ENCODE data around the gene GALNT10.

Gene GALNT10

DNA sequence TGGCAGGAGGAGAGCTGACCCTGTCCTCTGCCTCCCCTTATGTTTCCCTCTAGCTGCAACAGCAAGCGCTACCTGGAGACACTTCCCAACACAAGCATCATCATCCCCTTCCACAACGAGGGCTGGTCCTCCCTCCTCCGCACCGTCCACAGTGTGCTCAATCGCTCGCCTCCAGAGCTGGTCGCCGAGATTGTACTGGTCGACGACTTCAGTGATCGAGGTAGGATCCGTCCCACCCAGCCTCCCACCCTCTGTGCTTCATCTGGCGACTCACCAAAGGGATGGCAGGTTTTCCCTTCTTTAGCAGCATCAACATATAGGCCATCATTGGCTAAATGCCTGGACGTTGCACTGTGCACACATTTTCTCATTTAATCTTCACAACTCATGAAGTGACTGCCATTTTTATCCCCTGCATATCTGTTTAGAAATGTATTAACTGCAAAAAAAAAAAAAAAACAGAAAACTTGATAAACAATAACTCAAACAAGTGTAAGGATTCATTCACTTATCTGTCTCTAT, 139.0 kb downstream of the GALNT10 start:
- no peak for DNase-seq

DNA sequence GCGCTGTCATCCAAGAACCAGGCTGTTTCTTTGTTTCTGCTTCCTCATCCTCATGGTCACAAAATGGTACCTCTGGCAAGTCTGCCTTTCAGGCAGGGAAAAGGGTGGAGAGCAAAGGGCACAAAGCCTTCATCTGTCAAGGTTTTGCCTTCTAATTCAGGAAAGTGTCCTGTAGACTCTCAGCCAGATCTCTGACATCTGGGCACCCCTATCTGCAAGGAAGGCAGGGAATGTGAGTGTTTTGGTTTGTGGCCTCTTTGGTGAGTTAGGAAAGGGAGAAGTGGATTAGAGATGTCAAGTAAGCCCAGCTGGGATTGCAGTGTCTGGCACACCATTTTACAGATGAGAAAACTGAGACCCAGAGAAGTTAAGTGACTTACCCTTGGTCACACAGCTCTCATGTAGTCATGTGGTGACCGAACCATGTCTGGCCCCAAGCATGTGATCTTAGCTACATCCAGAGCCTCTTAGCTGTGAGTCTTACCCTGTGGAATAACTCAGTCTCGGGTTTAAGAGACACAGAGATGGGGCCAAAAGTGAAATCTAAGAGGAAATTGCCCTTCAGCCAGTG, 139.6 kb downstream of the GALNT10 start:
- no peak for DNase-seq

DNA sequence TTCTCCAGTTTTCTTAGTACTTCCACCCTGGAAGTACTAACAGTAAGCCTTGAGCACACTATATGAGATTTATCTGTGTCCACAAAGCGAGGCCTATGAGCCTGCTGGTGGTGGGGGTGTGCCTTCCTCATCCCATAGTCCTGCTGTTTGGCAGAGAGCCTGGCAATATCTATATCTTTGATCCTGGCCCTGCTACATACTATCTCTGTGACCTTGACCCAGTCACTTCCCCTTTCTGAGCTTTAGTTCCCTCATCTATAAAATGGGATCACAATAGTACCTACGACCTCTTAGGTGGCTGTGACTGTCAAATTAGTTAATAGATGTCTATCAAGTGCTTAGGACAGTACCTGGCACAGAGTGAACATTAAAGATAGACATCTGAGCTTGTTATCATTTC, 140.7 kb downstream of the GALNT10 start:
- no peak for DNase-seq

DNA sequence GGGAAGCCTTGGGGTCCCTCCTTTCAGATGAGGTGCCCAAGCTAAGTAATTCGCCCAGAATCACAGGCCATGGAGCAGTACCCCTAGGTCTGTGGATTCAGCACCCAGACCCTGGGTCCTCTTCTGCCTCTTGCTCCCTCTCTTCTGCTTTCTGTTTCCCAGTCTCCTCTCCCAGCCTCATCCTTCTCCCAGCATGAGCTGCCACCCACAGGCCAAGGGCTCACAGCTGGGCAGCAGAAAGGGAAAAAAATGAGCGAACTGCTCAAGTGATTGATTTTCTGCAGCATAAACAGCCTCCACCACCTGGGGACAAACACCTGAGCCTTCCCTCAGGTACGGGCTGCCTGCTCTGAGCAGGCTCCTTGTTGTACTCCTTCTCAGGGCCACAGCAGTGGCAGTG, 141.4 kb downstream of the GALNT10 start:
- DNase-seq: no peak

DNA sequence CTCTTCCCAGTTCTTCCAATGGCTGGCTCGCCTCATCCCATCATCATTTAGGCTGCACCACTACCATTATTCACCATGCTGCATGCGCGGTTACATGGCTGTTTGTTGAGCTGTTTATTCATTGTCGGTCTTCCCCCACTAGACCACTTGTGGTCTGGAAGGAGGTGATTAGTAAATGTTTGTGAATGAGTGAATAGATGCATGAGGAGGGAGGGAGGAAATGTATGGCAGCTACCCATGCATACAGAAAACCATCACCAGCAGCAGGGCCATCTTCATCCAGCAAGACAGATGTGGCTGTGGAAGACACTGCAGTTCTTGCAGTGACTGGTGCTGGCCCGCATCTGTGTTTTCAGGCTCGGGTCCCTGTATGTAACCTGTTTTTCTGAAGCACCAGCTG, 141.9 kb downstream of the GALNT10 start:
- no peak for DNase-seq

DNA sequence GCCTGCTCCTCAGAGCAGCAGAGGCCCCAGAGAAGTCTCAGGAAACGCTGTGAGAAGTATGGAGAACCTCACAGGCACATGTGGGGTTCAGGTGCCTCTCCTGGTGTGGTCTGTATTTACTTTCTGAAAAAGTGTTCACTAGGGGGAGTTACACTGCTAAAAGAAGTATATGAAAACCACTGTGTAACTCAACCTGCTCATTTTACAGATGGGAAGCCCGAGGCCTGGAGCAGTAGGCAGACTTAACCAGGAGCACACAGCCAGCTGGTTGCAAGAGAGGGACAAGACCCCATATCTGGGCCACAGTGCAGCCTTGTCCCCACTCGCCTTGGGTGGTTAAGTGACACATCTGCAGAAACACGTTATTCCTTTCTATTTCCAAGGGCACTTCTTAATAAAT, 142.5 kb downstream of the GALNT10 start:
- DNase-seq: no peak

DNA sequence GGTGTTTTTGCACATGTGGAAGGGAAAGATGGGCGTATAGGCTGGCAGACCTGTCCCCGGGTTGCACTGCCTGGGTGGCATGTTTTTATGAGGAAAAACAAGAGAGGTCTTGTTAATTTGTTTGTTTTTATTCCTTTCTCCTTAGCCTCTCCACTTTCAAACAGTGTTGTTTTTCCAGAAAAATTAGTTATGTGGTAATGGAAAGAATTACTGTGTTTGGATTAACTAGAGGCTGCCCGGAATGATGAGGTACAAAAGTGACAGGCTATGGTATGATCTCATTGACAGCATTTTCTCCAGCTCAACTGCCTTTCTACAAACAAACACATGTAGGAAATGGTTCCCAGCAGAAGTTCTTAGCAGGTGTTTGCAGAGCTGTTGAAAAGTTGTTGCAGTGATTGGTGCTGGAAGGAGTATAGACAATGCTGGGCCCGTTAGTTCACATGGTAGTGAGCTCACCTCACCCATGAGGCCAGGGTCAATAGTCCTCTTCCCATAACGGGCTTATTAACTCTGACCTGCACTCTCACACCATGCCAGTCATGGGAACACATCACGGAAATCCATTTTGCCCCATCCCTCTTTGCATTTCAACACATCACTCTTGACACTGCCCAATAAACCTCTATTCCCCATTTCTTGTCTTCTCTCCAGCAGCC, 144.0 kb downstream of the GALNT10 start:
- no peak for DNase-seq

DNA sequence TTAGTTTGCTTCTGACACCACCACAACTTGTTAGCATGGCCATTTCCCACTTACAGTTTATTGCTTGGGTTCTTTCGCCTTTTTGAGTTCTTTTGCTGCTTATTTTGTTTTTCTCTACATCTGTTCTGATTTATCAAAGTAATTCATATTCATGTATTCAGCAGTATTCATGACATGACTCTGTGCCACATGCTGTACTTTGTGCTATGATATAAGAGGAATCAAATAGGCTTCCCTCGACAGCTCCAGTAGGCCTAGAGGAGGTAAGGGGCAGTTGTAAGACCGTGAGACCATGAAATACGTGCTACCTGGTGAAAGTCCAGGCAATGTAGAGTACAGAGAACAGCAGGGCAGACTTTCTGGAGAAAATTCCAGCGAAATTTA, 144.5 kb downstream of the GALNT10 start:
- DNase-seq: no peak

DNA sequence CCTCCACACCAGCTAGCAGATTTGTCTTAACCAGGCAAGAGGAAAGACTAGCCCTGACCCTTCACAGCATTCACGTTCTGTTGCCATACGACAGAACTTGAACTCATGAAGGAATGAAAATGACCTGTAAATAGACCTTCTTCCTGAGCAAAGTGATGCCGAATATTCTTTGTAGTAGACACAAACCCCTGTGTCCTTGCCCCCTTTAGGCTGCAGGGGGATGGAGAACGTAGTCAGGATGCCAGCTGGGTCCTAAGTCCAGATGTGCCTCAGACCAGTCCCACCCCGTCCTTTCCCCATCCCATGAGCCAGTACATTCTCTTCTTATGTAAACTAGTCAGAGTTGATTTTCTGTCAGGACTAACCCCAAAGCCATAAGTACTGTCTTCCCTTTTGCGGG, 151.1 kb downstream of the GALNT10 start:
- no peak for DNase-seq

DNA sequence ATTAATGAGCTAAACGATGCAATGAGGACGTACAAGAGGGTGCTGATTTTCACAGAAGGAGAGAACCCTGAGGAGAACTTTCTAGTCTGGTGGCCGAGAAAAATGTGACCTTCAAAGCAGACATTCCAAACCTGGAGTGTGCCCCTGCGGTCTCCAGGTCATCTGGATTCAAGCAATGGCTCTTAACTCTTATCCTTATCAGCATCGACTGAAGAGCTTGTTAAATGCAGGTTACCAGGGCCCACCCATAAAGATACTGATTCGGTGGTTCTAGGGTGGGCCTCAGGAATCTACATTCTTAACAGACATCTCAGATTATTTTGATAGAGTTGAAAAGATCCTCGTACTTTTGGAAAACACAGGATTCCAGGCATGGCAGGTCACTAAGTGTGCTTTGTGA, 151.7 kb downstream of the GALNT10 start:
- DNase-seq: no peak

DNA sequence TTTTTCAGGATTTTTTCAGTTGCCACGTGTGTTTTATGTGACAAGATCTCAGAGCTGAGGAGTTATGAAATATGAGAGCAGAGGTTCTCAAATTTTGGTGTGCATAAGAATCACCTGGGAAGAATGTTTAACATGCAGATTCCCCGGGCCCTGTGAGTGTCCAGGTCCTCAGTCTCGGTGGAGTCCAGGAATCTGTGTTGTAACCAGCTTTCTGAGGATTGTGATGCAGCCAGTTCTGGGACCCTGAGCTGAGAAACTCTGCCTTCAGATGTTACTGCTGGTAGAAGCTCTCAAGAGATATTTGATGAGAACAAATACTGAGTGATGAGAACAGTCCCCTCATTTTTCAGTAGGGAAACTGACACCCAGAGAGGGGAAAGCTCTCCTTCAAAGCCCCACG, 152.4 kb downstream of the GALNT10 start:
- no peak for DNase-seq

DNA sequence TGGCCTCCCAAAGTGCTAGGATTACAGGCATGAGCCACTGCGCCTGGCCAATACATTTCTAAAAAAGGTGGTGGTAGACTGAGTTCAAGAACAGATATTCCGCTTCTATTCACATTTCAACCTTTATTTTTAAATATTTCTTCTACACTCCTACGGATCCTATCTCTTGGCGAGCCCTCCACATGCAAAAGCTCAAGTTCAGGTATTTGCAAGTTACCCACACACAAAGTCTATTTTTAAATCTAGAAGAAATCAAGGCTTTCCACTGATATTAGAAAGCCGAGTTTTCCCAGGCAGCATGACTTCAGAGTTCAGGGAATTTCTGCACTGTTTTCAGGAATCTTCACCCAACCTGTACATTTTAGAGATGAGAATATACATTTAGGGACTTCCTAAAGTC, 153.9 kb downstream of the GALNT10 start:
- no peak for DNase-seq

DNA sequence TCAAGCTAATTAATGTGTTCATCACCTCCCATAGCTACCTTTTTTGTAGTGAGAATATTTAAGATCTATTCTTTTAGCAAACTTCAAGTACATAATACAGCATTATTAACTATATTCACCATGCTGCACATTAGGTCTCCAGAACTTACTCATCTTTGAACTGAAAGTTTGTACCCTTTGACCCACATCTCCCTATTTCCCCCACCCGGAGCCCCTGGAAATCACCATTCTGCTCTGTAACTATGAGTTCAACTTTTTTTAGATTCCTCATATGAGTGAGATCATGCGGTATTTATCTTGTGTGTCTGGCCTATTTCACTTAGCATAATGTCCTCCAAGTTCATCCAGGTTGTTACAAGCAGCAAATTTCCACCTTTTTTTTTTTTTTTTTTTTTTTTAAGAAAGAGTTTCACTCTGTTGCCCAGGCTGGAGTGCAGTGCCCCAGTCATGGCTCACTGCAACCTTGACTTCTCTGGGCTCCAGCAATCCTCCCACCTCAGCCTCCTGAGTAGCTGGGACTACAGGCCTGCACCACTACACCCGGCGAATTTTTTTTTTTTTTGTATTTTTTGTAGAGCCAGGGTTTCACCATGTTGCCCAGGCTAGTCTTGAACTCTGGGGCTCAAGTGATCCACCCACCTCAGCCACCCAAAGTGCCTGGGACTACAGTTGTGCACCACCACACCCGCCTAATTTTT, 154.9 kb downstream of the GALNT10 start:
- no peak for DNase-seq

DNA sequence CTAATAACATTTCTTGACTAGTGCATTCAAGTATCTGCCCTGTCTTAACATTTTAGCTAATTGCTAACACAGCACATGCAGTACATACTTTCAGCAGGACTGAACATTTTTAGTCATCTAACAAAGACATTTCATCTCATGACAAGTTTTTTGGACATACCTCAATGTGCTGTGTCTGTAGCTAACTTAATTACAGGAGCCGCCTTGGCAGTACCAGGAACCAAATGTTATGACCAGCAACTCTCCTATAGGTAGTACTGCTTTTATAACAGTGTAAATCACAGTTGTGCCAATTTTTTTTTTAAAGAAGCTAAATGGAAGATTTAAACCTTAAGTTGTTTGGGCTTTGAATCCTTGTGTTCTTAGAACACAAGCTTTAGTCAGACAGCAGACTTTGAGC, 155.9 kb downstream of the GALNT10 start:
- DNase-seq: no peak

DNA sequence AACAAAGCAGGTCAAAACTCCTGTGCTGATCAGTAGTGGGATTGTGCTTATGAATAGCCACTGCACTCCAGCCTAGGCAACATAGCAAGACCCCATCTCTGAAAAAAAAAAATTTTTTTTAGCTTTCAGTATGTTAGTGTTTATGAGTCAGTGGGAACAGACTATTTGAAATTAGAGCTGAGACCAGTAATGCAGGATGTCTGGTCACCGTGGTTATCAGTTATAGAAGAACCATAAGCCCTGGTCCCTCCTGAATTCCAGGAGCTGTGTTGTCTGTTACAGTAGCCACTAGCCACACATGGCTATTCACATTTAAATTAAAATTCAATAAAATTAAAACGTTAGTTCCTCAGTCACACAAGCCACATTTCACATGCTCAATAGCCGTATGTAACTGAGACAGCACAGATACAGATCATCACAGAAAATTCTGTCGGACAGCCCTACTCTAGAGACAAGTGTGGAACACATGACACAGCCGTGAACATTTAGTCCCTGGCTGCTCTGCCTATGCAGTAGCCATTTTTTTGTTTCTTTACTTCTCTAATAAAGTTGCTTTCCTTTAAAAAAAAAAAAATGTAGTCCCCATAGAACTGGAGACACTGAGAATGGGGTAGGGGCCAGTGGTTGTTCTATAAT, 159.2 kb downstream of the GALNT10 start:
- DNase-seq: no peak

DNA sequence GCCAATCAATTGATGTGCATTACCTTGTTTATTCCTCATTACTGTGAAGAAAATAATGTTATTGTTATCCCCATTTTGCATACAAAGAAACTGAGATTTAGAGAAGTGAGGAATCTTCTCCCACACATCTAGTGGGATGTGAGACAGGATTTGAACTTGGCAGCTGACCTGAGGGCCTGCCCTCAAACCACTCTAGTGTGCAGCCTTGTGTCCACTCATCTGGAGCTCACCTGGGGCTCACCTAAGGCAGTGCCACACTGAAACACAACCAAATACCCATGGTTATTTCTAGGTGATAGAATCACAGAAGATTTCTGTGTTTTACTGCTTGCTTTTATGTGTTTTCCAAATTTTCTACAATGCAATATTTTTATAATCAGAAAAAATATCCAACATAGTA, 160.6 kb downstream of the GALNT10 start:
- no peak for DNase-seq

DNA sequence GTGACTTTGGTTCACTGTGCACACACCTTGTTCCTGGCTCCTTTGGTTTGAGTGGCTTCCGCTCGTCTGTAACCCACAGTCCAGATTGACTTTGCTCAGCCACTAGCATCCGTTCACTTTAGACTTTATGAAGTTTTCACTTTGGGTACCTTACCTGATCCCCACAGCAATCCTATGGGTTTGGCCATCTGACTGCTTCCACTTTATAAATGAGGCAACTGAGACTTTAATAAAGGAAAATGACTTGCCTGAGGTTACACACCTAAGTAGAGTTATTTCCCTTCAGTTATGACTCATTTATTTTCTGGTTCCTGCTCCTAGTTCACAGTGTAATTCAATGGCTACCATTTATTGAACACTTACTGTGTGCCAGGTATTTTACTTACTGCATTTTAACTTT, 161.0 kb downstream of the GALNT10 start:
- DNase-seq: no peak

DNA sequence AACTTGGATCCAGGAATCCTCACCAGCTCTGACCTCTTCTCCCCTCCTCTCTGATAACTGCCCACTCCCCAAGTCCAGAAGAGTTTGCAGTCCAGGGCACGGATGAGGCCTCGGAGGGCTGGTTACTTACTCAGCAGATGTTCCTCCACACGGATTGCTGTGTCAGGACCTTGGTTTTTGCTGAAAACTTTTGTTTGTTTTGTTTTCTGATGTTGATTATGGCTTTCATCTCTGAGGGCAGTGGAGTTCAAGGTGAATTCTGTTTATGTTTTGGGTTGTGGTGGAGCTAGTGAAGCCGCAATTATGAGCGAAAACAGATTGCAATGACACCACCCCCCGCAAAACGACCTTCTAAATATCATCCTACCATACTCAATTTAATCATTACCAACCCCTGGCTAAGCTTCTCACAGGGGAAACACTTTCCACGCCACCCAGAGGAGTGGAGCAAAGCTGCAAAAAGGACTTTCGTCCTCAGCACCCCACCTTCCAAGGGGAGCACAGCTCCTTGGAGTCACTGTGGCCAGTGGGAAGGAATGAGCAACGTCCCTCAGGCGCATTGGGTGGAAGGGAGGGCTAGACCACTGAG, 162.5 kb downstream of the GALNT10 start:
- no peak for DNase-seq

DNA sequence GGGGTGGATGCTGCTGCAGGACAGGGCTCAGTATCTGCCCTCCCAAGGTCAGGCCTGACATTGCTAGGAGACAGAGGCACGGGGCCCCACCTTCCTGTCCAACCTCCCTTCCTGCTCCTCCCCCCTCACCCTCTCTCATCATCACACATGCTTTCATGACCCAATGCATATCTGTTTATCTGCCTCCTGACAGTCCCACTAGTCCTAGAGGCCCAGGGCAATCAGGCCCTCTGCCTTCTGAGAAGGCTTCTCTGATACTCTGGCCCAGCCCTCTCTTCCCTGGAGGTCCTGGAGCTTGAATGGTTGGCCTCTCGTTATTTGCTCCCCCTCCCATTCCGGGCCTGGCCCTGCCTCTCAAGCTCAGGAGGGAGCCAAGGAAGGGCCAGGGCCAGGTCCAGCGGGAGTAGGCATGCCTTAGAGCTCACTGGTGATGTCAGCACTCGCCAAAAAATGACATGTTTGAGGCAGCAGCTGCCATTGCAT, 164.6 kb downstream of the GALNT10 start:
- no peak for DNase-seq

DNA sequence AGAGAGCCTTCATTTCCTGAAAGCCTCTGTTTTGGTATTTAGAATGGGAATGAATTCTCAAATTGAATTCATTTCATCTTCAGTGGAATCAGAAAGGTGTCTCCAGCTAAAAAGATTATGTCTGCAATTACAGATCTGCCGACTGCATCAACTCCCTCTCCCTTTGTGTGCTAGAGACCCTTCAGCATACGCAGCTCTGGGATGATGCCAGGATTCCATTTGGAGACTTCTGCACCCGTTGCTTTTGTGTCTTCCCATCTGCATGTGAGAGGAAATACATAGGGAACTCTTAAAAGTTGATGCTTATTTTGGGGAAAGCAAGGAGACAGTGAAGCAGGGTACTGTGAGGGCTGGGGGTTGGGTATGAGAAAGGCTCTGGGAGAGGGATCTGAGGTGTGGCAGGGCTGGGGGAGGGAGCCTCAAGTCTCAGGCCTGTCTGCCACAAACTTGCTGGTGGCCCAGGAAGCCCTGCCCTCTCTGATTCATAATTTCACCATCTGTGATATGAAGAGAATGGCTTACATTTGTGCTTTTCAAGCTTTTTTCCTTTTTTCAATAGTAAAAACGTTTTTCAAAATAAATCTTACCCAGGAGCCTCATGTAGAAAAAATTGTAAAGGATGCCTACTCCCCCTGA, 165.6 kb downstream of the GALNT10 start:
- no peak for DNase-seq

DNA sequence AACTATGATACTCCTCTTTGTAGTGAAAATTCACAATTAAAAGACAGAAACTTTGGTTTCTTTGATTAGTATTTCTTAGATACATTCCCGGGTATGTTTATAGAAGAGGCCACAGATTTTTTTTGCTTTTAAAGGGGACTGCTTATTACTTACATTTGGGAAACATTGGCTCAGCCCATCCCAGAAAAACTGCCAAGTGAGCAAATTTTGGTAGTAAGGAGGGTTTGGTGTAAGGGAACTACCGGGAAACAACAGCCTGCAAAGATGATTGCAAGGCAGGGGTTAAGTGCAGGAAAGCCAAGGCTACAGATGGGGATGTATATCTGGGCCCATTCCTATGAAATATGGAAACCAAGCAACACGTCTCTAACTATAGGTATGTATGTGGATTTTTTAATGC, 166.4 kb downstream of the GALNT10 start:
- DNase-seq: no peak

DNA sequence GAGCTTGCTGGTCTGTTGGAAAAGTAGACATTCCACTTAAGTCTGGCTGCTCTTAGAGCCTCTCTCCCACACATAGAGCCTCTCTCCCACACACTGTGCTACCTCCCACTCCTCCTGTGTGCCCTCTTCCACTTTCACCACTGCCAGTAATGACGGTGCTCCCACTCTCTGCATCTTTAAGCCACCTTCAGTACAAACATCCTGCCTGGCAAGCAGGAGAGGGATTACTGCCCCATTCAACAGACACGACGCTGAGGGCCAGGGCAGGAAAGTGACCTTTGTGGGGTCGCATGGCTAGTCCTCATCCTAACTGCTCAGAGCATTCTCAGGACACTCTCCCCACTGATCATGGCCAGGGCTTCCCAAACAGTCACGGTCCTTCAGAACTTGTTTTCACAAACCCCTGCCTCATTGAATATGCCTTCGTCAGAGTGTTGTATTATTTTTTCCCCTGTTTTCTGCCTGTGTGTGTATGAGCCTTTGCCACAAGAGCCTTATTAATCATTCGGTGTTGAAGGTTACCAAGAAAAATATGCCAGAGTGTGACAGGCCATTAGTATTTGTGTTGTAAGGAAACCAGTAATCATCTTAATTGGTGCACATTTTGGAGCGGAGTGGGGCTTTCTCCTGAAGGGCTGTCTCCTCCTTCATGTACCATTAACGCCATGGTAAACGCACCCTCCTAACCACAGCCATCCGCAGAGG, 168.1 kb downstream of the GALNT10 start:
- no peak for DNase-seq
